ENCODE data around the gene MS4A13.

MS4A13 gene

GRCh38 chr11:60492488-60493009 lies 22.6 kb upstream of the MS4A13 start, which contains the start of gene MS4A12:
TSS of gene MS4A12 (plus strand) at chr11:60492778. CDS start at chr11:60497319, 4,541 bp downstream.
- TF ChIP-seq CTCF (IDR thresholded peaks at IDR 0.05; ENCODE audit: low read depth, low read length): no peak

GRCh38 chr11:60493454-60493853 lies 21.7 kb upstream of the MS4A13 start:
- Histone ChIP-seq H3K36me3 (no peaks in the 10 kb centered on the region), H3K4me3 (ENCODE audit: low read depth, low read length) (no peak overlapping the region), H3K27me3 (no peaks in the 10 kb centered on the region), H3K4me1 (no peaks in the 10 kb centered on the region), H3K9me3 (no peaks in the 10 kb centered on the region)
- TF ChIP-seq CTCF (IDR thresholded peaks at IDR 0.05; ENCODE audit: low read depth, low read length): no peak
- DNase-seq: no peak

More at GRCh38 chr11:60492488-60493009, 22.6 kb upstream of the MS4A13 start, which contains the start of gene MS4A12:
- H3K9me3 ChIP-seq: no peaks in the 10 kb centered on the region
- no peaks in the 10 kb centered on the region for H3K4me1 ChIP-seq
- no peak within 1 kb of the TSS for H3K4me3 ChIP-seq (ENCODE audit: low read depth, low read length)
- no peaks in the 10 kb centered on the region for H3K27me3 ChIP-seq
- no peaks in the 10 kb centered on the region for H3K36me3 ChIP-seq
- no peak for DNase-seq

- no peaks in the 10 kb centered on the region for H3K4me1 ChIP-seq
- no peak for TF ChIP-seq CTCF (IDR thresholded peaks at IDR 0.05; ENCODE audit: low read depth, low read length)
- H3K9me3 ChIP-seq: no peaks in the 10 kb centered on the region
- no peak for DNase-seq
- no peaks in the 10 kb centered on the region for H3K27me3 ChIP-seq
- H3K36me3 ChIP-seq: no peaks in the 10 kb centered on the region
- no peak overlapping the region for H3K4me3 ChIP-seq (ENCODE audit: low read depth, low read length)
Measured at GRCh38 chr11:60498399-60498798, 16.8 kb upstream of the MS4A13 start.

- no peak for TF ChIP-seq CTCF (IDR thresholded peaks at IDR 0.05; ENCODE audit: low read depth, low read length)
- Histone ChIP-seq H3K36me3 (no peaks in the 10 kb centered on the region), H3K4me3 (ENCODE audit: low read depth, low read length) (no peak overlapping the region), H3K4me1 (no peaks in the 10 kb centered on the region), H3K9me3 (no peaks in the 10 kb centered on the region), H3K27me3 (no peaks in the 10 kb centered on the region)
- no peak for DNase-seq
Measured at GRCh38 chr11:60498853-60499252, 16.3 kb upstream of the MS4A13 start.

DNA sequence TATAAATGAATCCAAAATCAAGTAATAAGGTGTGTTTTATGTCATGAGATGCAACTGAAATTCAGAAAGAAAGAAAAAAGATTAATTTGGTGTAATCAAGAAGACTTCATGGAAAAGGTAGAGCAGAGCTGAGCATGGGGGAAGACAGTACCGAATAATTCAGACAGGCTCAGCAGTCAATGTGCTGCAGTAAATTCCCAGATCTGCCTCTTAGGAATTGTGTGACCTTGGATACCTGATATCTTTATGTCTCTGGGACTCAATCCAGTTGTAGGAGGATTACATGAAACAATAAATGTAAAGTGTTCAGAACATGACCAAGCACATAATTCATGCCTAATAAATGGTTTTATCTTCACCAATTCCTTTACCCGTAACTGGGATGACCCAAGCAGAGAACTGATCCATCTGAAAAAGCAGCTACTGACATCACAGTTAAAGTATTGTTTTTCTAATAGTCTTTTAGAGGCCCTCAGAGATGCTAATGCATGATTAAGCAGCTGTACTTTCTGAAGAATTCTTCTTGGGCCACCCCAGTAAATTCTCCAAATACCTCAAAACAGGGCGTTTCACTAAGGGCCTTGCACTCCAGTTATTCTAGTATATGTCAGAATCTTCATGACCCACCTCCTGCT lies 14.8 kb upstream of the MS4A13 start:
- H3K27me3 ChIP-seq: no peaks in the 10 kb centered on the region
- no peak overlapping the region for H3K4me3 ChIP-seq (ENCODE audit: low read depth, low read length)
- DNase-seq: no peak
- H3K9me3 ChIP-seq: no peaks in the 10 kb centered on the region
- TF ChIP-seq CTCF (IDR thresholded peaks at IDR 0.05; ENCODE audit: low read depth, low read length): no peak
- no peaks in the 10 kb centered on the region for H3K36me3 ChIP-seq
- no peaks in the 10 kb centered on the region for H3K4me1 ChIP-seq

- H3K9me3 ChIP-seq: no peaks in the 10 kb centered on the region
- H3K36me3 ChIP-seq: no peaks in the 10 kb centered on the region
- no peak for DNase-seq
- no peaks in the 10 kb centered on the region for H3K4me1 ChIP-seq
- no peak overlapping the region for H3K4me3 ChIP-seq (ENCODE audit: low read depth, low read length)
- H3K27me3 ChIP-seq: no peaks in the 10 kb centered on the region
- no peak for TF ChIP-seq CTCF (IDR thresholded peaks at IDR 0.05; ENCODE audit: low read depth, low read length)
Measured at GRCh38 chr11:60502221-60502775, 12.9 kb upstream of the MS4A13 start.

Measured in BE2C (cell line).